ENCODE data around the gene VAMP1.

DNA sequence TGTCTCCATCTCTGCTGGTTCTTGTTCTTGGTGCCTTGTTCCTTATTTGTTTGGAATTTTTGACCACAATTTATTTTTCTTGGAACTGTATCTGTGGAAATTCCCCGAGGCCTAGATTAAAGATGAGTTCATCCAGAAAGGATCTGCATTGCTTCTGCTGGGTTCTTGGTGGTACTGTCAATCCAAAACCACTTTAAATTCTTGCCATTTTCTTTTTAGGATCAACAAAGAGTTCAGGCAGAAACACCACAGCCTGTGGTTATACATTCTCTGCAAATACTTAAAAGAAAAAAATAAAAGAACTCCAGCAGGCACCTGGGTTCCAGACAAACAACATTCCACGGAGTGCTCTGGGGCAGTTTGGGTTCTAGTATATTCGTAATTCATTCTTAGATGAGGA is 6.0 kb upstream of the VAMP1 start:
- TF ChIP-seq, protein P1, sequence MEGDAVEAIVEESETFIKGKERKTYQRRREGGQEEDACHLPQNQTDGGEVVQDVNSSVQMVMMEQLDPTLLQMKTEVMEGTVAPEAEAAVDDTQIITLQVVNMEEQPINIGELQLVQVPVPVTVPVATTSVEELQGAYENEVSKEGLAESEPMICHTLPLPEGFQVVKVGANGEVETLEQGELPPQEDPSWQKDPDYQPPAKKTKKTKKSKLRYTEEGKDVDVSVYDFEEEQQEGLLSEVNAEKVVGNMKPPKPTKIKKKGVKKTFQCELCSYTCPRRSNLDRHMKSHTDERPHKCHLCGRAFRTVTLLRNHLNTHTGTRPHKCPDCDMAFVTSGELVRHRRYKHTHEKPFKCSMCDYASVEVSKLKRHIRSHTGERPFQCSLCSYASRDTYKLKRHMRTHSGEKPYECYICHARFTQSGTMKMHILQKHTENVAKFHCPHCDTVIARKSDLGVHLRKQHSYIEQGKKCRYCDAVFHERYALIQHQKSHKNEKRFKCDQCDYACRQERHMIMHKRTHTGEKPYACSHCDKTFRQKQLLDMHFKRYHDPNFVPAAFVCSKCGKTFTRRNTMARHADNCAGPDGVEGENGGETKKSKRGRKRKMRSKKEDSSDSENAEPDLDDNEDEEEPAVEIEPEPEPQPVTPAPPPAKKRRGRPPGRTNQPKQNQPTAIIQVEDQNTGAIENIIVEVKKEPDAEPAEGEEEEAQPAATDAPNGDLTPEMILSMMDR (conservative IDR thresholded peaks at IDR 0.05), result no peak
- no peak for TF ChIP-seq EZH2 (IDR thresholded peaks at IDR 0.05; ENCODE audit: low read depth)
